ENCODE data around the gene RABGAP1L. TPM values are rescaled to one million over a fixed set of nuclear protein-coding genes. Genes with fewer than 3 reads are reported as not detected.

Gene RABGAP1L
- polyA plus RNA-seq, 1 donor from 2014 or later, result 88.6 TPM

GRCh38 chr1:174266476-174266875 is 107.2 kb downstream of the RABGAP1L start:
- no peaks in the 10 kb centered on the region for H3K9me3 Mint-ChIP-seq
- peaks cover 1% of the 10 kb centered on the region for H3K36me3 Mint-ChIP-seq
- peak overlapping the region in 1 of 3 donors; percentile 14 for H3K27ac Mint-ChIP-seq
- no peak overlapping the region for H3K4me3 Mint-ChIP-seq
- no peaks in the 10 kb centered on the region for H3K27me3 Mint-ChIP-seq
- peaks cover under 1 to 14% (median 7%) of the 10 kb centered on the region in 3 donors for H3K4me1 Mint-ChIP-seq

- peaks cover 1 to 18% (median 7%) of the 10 kb centered on the region in 3 donors for H3K4me1 Mint-ChIP-seq
- no peaks in the 10 kb centered on the region for H3K27me3 Mint-ChIP-seq
- H3K9me3 Mint-ChIP-seq, result no peaks in the 10 kb centered on the region
- peak overlapping the region in 1 of 3 donors; percentile 4 for H3K27ac Mint-ChIP-seq
- H3K36me3 Mint-ChIP-seq, result peaks cover 1% of the 10 kb centered on the region
- no peak overlapping the region for H3K4me3 Mint-ChIP-seq
Measured at GRCh38 chr1:174266991-174267612, 107.8 kb downstream of the RABGAP1L start.

GRCh38 chr1:174269989-174270651 is 110.8 kb downstream of the RABGAP1L start:
- H3K4me1 Mint-ChIP-seq, result peaks cover 12 to 47% (median 25%) of the 10 kb centered on the region in 3 donors

GRCh38 chr1:174273190-174273589 is 113.9 kb downstream of the RABGAP1L start:
- H3K4me1 Mint-ChIP-seq, result peaks cover 15 to 47% (median 27%) of the 10 kb centered on the region in 3 donors
- H3K36me3 Mint-ChIP-seq, result peaks cover 8% of the 10 kb centered on the region
- no peak overlapping the region for H3K4me3 Mint-ChIP-seq
- H3K9me3 Mint-ChIP-seq, result peaks cover 0 to 2% (median 0%) of the 10 kb centered on the region in 3 donors
- H3K27ac Mint-ChIP-seq, result no peak overlapping the region
- H3K27me3 Mint-ChIP-seq, result no peaks in the 10 kb centered on the region

More at GRCh38 chr1:174269989-174270651, 110.8 kb downstream of the RABGAP1L start:
- no peaks in the 10 kb centered on the region for H3K27me3 Mint-ChIP-seq
- no peak overlapping the region for H3K4me3 Mint-ChIP-seq
- no peaks in the 10 kb centered on the region for H3K9me3 Mint-ChIP-seq
- peaks cover 6% of the 10 kb centered on the region for H3K36me3 Mint-ChIP-seq
- no peak overlapping the region for H3K27ac Mint-ChIP-seq

- Mint-ChIP-seq H3K4me1 (peaks cover 15 to 47% (median 27%) of the 10 kb centered on the region in 3 donors), H3K36me3 (peaks cover 8% of the 10 kb centered on the region), H3K27ac (no peak overlapping the region), H3K4me3 (no peak overlapping the region), H3K9me3 (peaks cover 0 to 2% (median 0%) of the 10 kb centered on the region in 3 donors), H3K27me3 (no peaks in the 10 kb centered on the region)
Measured at GRCh38 chr1:174273776-174274175, 114.5 kb downstream of the RABGAP1L start.

- peaks cover 8% of the 10 kb centered on the region for H3K36me3 Mint-ChIP-seq
- H3K27me3 Mint-ChIP-seq, result no peaks in the 10 kb centered on the region
- H3K9me3 Mint-ChIP-seq, result peaks cover 0 to 2% (median 0%) of the 10 kb centered on the region in 3 donors
- H3K27ac Mint-ChIP-seq, result no peak overlapping the region
- H3K4me3 Mint-ChIP-seq, result no peak overlapping the region
- peaks cover 15 to 47% (median 27%) of the 10 kb centered on the region in 3 donors for H3K4me1 Mint-ChIP-seq
Measured at GRCh38 chr1:174274452-174274851, 115.1 kb downstream of the RABGAP1L start.

- Mint-ChIP-seq H3K27ac (no peak overlapping the region), H3K9me3 (peaks cover 0 to 2% (median 0%) of the 10 kb centered on the region in 3 donors), H3K36me3 (peaks cover 11% of the 10 kb centered on the region), H3K27me3 (no peaks in the 10 kb centered on the region), H3K4me3 (peak overlapping the region in 1 of 4 donors; percentile 9), H3K4me1 (peaks cover 15 to 44% (median 27%) of the 10 kb centered on the region in 3 donors)
Measured at GRCh38 chr1:174274884-174275283, 115.6 kb downstream of the RABGAP1L start.

GRCh38 chr1:174276087-174276486 is 116.8 kb downstream of the RABGAP1L start:
- peaks cover 12 to 38% (median 27%) of the 10 kb centered on the region in 3 donors for H3K4me1 Mint-ChIP-seq
- H3K27me3 Mint-ChIP-seq, result no peaks in the 10 kb centered on the region
- H3K36me3 Mint-ChIP-seq, result peaks cover 18% of the 10 kb centered on the region
- H3K4me3 Mint-ChIP-seq, result no peak overlapping the region
- H3K9me3 Mint-ChIP-seq, result peaks cover 2 to 3% (median 3%) of the 10 kb centered on the region in 3 donors
- H3K27ac Mint-ChIP-seq, result no peak overlapping the region

- Mint-ChIP-seq H3K4me3 (no peak overlapping the region), H3K9me3 (peaks cover 2 to 11% (median 6%) of the 10 kb centered on the region in 3 donors), H3K36me3 (peaks cover 53% of the 10 kb centered on the region), H3K4me1 (peaks cover 2 to 4% (median 3%) of the 10 kb centered on the region in 3 donors), H3K27me3 (no peaks in the 10 kb centered on the region), H3K27ac (no peak overlapping the region)
Measured at GRCh38 chr1:174284052-174284451, 124.7 kb downstream of the RABGAP1L start.

- Mint-ChIP-seq H3K4me3 (no peak overlapping the region), H3K27ac (no peak overlapping the region), H3K27me3 (no peaks in the 10 kb centered on the region), H3K4me1 (peaks cover 2 to 4% (median 3%) of the 10 kb centered on the region in 3 donors), H3K9me3 (peaks cover 2 to 12% (median 8%) of the 10 kb centered on the region in 3 donors), H3K36me3 (peaks cover 47% of the 10 kb centered on the region)
Measured at GRCh38 chr1:174286042-174286441, 126.7 kb downstream of the RABGAP1L start.

- no peak overlapping the region for H3K4me3 Mint-ChIP-seq
- no peaks in the 10 kb centered on the region for H3K27me3 Mint-ChIP-seq
- peaks cover 35% of the 10 kb centered on the region for H3K36me3 Mint-ChIP-seq
- H3K9me3 Mint-ChIP-seq, result peaks cover 2 to 12% (median 10%) of the 10 kb centered on the region in 3 donors
- H3K4me1 Mint-ChIP-seq, result peaks cover 0 to 4% (median 1%) of the 10 kb centered on the region in 3 donors
- H3K27ac Mint-ChIP-seq, result no peak overlapping the region
Measured at GRCh38 chr1:174289644-174290310, 130.5 kb downstream of the RABGAP1L start.

- peaks cover 0 to 4% (median 1%) of the 10 kb centered on the region in 3 donors for H3K4me1 Mint-ChIP-seq
- no peaks in the 10 kb centered on the region for H3K27me3 Mint-ChIP-seq
- H3K36me3 Mint-ChIP-seq, result peaks cover 26% of the 10 kb centered on the region
- H3K27ac Mint-ChIP-seq, result no peak overlapping the region
- H3K4me3 Mint-ChIP-seq, result peak overlapping the region in 1 of 4 donors; percentile 80
- H3K9me3 Mint-ChIP-seq, result peaks cover 2 to 10% (median 8%) of the 10 kb centered on the region in 3 donors
Measured at GRCh38 chr1:174291059-174291458, 131.7 kb downstream of the RABGAP1L start.

- peaks cover 8% of the 10 kb centered on the region for H3K36me3 Mint-ChIP-seq
- peaks cover under 1 to 5% (median 2%) of the 10 kb centered on the region in 3 donors for H3K9me3 Mint-ChIP-seq
- H3K4me1 Mint-ChIP-seq, result peaks cover 0 to 3% (median 0%) of the 10 kb centered on the region in 3 donors
- no peak overlapping the region for H3K4me3 Mint-ChIP-seq
- no peak overlapping the region for H3K27ac Mint-ChIP-seq
- H3K27me3 Mint-ChIP-seq, result no peaks in the 10 kb centered on the region
Measured at GRCh38 chr1:174296309-174296708, 137.0 kb downstream of the RABGAP1L start.

GRCh38 chr1:174297351-174297750 is 138.0 kb downstream of the RABGAP1L start:
- H3K4me1 Mint-ChIP-seq, result peaks cover 0 to 3% (median 3%) of the 10 kb centered on the region in 3 donors
- peak overlapping the region in 1 of 3 donors; percentile 24 for H3K27ac Mint-ChIP-seq
- peaks cover 2 to 11% (median 2%) of the 10 kb centered on the region in 3 donors for H3K9me3 Mint-ChIP-seq
- H3K27me3 Mint-ChIP-seq, result no peaks in the 10 kb centered on the region
- H3K36me3 Mint-ChIP-seq, result peaks cover 15% of the 10 kb centered on the region
- H3K4me3 Mint-ChIP-seq, result no peak overlapping the region

All from IgD-negative memory B cell (primary cell).